ENCODE measurements around the gene ST8SIA6.
"Not testable (repeated sequence)": the region's sequence is repeated elsewhere in the genome, so short reads cannot be mapped to it uniquely, and the experiment has no call there.

The ST8SIA6 gene, protein sequence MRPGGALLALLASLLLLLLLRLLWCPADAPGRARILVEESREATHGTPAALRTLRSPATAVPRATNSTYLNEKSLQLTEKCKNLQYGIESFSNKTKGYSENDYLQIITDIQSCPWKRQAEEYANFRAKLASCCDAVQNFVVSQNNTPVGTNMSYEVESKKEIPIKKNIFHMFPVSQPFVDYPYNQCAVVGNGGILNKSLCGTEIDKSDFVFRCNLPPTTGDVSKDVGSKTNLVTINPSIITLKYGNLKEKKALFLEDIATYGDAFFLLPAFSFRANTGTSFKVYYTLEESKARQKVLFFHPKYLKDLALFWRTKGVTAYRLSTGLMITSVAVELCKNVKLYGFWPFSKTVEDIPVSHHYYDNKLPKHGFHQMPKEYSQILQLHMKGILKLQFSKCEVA

DNA sequence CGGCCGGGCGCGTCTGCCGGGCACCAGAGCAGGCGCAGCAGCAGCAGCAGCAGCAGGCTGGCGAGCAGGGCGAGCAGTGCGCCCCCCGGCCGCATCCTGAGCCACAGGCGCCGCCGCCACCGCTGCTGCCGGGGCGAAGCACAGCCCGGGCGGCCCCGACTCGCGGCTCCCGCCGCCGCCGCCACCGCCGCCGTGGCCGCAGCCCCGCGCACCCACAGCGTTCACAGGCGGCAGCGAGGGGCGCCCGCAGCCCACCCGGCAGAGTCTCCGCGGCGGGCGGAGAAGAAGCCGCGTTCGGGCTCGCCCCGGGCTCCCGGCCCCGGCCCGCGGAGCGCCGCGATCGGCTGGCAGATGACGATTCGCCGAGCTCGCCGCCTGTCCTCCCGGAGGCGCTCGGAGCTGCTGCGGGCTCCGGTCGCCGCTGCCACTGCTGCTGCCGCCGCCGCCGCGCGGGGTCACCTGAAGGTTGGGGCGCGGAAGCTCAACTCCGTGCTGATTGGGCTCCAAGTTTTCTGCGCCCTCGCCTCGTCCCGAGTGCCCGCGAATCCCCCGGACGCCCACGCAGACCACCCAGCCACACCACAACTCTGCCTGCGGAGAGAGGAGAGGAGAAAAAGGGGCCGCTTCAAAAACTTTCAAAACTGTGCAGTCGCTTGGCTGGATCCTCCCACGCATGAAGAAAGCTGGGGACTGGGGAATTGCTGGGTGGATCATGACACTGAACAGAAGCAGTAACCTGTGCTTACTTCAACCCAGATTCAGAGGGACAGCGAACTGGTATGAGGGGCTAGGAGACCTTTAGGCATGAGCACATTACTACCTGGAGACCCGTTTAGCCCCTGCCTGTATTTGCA is at the start of gene ST8SIA6:
TSS of gene ST8SIA6 (minus strand) at position 435 of the 854 bp plus-strand sequence. CDS start at position 95, 340 bp downstream.
- DNase-seq (ENCODE audit: low read depth, low spot score): no peak

DNA sequence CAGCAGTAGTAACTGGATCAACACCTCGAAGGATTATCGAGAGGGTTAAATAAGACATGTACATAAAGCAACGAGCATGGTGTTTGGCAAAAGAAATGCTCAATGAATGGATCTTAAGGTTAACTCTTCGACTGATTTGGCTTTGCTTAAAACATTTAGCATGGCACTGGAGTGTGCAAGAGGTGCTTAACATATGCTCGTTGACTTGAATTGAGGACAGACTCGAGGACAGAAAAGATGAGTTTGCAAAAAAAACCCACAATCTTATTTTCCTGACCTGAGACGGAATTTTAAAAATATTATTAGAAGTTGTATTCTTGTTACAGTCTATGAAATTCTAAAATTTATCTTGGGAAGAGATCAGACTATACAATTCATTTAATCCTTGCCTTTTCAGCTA is 49.4 kb upstream of the ST8SIA6 start:
- no peak for DNase-seq (ENCODE audit: low read depth, low spot score)

DNA sequence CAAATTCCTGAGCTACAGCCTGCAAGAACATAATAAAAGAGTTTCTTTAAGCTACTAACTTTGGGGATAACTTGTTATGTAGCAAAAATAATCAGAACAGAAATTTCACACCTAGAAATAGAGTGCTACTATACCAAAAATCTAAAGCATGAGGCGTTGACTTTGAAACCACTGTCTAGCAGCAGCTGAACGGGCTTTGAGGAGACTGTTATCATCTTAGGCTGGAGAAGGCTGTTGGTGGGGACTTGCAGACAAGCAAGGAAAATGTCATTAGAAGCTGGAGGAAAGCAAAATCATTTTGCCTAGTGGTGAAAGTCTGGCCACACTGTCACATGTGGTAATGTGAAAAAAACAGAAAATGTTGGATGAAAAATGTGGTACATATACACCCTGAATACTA is 48.4 kb upstream of the ST8SIA6 start:
- DNase-seq (ENCODE audit: low read depth, low spot score): no peak

DNA sequence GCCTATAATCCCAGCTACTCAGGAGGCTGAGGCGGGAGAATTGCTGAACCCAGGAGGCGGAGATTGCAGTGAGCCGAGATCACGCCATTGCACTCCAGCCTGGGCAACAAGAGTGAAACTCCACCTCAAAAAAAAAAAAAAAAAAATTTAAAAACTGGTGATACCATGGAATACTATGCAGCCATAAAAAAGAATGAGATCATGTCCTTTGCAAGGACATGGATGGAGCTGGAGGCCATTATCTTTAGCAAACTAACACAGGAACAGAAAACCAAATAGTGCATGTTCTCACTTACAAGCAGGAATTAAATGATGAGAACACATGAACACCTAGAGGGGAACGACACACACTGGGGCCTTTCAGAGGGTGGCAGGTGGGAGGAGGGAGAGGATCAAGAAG is 44.6 kb upstream of the ST8SIA6 start:
- not testable (repeated sequence) for DNase-seq (ENCODE audit: low read depth, low spot score)

DNA sequence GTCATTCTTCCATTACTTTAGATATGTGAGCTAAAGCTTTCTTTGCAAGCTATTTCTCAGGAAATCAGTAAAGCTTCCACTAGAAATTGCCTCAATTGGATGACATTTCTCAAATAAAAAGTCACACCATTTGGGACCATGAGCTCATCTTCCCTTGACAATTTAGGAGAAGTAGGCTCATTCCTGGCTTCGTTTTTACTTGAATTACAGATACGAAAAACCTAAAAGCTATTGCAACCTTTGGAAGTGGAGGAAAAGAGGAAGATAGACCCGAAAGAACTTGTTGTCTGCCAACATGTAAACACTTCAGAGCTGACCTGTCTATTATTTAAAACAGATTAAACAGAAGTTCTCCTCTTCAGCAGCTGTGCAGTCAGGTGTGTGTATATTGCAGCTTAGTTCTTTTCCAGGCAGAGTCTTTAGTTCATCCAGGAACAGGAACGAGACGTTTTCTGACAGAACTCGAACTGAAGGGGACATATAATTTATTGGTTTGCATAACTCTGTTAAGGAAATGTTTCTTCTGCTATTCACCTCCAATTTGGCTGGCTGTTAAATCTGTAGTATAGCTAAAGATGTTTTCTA is 43.1 kb upstream of the ST8SIA6 start:
- DNase-seq (ENCODE audit: low read depth, low spot score): no peak

DNA sequence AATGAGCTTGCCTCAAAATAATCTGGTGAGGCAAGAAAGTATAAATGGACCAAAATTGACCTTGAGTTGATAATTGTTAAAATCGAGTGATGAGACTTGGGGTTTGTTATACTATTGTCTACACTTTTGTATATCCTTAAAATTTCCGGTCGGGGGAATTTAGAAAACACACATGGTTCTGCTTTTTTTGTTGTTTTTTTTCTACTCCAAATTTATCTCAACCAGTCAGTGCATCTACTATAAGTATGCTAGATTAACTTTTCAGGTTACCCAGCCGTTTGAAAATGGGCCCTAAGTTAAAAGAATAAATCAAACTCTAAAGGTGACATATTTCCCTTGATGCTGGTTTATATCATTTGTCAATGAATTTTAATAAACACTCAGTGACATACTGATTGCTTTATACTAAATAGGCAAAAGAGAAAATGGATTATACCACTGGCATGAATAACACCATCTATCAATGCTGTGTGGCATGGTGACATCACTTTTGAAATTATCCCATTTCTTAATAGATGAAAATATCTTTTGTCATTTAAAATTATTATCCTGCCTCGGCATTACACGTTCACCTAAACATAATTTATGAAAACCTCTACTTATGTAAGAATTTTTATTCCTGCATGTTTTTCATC is 40.3 kb upstream of the ST8SIA6 start:
- no peak for DNase-seq (ENCODE audit: low read depth, low spot score)

DNA sequence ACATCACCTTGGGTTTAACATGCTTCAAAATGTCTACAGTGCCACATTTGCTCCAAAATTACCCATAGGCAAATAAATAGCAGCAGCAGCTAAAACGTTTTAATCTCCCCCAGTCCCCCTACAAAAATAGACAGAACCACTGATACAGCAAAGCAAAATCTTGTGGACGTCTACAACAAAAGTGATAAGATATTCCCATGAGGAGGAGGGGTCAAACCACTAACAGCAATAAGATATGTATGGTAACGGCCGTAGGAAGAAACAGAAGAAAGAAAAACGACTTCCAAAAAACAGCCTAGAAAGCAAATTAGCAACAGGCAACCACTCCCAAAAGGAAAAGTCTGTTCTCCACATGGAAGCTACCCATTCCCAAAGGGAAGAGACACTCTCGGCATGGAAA is 34.5 kb upstream of the ST8SIA6 start:
- DNase-seq (ENCODE audit: low read depth, low spot score): no peak

DNA sequence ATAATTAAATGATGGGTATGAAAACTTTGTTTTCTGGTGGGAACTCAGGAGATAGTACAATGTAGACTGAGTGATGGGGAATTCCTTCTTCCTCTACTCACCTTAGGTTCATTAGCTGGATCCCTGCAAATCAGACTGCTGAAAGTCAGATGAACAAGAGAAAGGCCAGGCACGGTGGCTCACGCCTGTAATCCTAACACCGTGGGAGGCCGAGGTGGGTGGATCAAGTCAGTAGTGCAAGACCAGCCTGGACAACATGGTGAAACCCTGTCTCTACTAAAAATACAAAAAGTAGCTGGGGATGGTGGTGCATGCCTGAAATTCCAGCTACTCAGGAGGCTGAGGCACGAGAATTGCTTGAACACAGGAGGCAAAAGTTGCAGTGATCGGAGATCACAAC is 28.7 kb upstream of the ST8SIA6 start:
- no peak for DNase-seq (ENCODE audit: low read depth, low spot score)

DNA sequence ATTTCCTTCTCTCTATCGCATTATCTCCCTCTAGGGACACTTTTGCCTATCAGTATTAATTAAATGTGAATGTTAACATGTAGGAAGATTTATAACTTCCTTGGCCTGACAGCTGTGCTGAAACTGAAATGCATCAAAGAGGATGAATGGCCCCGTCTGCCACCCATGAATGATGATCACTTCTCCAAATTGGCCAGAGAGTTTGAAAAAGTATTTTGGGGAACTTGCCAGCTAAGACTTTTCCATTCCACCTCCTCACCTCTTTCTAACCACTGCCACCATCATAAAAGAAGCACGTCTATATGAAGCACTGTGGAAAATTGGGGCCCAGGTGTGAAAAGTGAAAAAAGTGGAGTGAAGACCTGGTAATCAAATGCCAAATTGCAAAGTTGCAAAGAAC is 25.4 kb upstream of the ST8SIA6 start:
- no peak for DNase-seq (ENCODE audit: low read depth, low spot score)

DNA sequence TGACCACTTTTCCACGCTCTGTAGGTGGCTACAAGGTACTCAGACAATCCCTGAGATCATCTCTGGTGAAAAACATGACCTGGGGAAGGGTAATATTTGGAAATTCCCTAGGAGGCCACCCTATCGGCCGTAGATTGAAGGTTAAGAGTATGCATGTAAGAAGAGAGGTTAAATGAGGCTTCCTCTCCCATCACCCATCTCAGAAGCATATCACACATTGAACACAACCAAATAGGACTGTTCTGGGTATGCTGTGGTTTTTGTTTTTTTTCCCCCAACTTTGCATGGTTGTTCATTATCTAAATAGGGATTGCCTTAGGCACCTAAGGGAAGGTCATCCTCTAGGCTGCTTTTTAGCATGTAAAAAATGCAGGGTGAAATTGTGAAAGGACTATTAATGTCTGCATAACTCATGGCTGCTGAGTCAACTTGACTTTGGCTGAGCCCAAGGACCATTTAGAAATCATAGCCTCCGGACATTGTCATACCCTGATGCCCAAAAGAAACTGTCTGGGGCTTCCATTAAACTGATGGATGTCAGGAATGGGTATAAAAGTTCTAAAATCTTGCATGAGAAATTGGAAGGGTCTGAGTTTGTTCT is 24.7 kb upstream of the ST8SIA6 start:
- no peak for DNase-seq (ENCODE audit: low read depth, low spot score)

DNA sequence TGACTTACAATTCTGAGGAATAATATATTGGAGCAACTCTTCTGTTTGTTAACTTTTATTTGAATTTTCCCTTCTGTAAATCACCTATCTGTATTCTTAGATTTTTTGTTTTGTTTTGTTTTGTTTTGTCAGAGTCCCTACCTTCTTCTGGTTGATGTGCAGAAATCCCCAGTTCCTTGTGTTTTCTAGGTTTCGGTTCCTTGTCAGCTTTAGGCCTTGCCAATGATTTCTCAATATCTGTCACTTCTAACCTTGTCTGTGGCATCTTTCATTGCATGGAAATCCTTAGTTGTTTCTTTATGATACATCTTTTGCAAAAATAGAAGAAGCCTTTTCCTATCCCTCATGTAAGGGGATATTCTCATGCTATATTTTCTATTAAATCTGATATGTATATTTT is 21.7 kb upstream of the ST8SIA6 start:
- DNase-seq (ENCODE audit: low read depth, low spot score): no peak

DNA sequence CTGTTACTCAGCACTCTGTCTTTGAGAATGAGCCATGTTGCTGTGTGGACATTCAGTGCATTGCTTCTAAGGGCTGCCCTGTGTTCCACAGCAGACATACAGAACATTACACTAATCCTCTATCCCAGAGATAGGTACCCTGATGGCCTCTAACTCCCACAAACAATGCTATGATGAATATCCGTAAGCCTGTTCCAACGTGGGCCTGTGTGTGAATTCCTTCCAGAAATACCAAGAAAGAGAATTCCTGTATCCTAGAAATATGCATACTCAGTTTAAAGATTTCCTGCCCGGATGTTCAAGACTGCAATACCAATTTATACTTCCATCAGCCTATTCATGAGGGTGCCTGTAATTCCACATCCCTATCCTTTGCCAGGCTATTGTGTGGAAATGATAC is 21.3 kb upstream of the ST8SIA6 start:
- DNase-seq (ENCODE audit: low read depth, low spot score): no peak

DNA sequence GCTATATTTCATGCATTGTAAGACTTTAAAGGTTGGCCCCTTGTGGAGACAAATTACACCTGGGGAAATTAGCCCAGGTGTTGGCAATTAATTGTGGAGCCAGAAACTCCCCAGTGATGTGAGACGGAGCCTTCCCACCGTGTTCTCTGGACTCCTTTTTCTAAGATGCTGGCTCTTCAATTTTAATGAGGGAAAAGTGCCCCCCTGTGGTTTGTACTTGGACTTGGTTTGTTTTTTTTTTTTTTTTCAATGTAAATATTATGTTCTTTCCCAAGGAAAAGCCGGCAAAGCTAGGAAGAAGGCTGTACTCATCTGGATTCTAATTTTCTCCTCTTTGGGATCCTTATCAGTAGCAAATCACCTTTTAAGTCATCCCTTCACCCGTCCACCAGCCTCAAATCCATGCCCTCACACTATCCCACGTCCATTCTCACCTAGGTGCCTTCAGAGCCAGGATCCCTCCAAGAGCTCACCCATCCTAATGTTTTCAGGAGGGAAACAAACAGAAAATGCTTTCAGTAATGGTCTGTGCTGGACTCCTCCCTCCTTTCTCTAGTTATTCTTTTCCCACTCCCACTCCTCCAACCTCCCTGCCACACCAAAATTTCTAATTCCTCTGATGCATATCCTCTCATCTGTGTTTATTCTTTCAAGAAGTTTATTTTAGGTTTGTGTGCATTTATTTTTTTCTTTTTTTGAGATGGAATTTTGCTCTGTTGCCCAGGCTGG is 20.4 kb upstream of the ST8SIA6 start:
- no peak for DNase-seq (ENCODE audit: low read depth, low spot score)

DNA sequence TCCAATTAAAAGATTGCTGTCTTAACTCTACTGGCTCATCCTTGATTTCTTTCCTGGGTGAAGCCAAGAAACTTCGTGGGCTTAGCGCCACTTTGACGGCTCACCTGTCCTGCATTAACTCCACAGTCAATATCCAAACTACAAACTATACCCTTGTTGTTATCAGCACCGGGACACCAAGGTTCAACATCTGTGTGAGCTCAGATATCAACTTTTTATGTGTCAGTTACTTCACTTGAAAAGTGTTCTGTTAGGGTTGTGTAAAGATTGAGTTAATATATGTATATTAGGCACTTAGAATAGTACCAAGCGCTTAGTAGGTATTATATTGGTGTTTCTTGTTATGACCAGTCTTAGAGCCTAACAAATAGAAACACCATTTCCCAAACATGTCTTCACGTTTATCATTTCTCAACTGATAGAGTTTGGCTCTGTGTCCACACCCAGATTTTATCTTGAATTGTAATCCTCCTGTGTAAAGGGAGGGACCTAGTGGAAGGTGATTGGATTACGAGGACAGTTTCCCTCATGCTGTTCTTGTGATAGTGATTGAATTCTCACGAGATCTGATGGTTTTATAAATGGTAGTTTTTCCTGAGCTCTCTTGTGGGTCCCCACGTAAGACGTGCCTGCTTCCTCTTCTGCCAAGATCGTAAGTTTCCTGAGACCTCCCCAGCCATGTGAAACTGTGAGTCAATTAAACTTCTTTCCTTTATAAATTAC is 19.0 kb upstream of the ST8SIA6 start:
- DNase-seq (ENCODE audit: low read depth, low spot score): no peak

DNA sequence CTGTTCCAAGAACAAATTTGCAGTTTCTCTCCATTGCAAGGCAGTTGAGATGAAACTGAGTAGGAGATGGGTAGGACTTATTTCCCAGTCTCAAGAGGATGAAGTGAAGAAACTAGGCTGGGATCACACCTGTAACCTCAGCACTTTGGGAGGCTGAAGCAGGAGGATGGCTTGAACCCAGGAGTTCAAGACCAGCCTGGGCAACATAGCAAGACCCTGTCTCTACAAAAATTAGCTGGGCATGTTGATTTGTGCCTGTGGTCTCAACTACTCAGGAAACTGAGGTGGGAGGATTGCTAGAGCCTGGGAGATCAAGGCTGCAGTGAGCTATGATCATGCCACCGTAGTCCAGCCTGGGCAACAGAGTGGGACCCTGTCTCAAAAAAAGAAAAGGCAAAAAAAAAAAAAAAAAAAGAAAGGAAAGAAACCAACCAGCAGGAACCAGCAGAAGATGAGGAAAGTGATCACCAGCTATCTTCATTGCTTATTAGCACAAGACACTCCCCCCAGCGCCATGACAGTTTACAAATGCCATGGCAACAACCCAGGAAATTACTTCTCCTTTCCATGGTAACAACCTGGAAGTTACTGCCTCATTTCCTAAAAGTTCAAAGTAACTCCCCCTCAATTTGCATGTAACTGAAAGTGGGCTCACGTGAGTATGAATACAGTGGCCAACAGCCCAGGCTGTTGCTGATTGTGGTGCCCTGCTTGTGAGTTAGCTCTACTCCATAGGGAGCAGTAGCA is 18.3 kb upstream of the ST8SIA6 start:
- DNase-seq (ENCODE audit: low read depth, low spot score): no peak

DNA sequence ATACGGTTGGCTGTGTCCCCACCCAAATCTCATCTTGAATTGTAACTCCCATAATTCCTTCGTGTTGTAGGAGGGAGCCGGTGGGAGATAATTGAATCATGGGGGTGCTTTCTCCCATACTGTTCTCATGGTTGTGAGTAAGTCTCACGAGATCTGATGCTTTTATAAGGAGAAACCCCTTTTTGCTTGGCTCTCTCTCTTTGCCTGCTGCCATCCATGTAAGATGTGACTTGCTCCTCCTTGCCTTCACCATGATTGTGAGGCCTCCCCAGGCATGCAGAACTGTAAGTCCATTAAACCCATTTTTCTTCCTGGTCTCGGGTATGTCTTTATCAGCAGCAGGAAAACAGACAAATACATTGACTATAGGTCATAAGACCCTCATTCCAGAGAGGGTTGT is 15.9 kb upstream of the ST8SIA6 start:
- DNase-seq (ENCODE audit: low read depth, low spot score): no peak

DNA sequence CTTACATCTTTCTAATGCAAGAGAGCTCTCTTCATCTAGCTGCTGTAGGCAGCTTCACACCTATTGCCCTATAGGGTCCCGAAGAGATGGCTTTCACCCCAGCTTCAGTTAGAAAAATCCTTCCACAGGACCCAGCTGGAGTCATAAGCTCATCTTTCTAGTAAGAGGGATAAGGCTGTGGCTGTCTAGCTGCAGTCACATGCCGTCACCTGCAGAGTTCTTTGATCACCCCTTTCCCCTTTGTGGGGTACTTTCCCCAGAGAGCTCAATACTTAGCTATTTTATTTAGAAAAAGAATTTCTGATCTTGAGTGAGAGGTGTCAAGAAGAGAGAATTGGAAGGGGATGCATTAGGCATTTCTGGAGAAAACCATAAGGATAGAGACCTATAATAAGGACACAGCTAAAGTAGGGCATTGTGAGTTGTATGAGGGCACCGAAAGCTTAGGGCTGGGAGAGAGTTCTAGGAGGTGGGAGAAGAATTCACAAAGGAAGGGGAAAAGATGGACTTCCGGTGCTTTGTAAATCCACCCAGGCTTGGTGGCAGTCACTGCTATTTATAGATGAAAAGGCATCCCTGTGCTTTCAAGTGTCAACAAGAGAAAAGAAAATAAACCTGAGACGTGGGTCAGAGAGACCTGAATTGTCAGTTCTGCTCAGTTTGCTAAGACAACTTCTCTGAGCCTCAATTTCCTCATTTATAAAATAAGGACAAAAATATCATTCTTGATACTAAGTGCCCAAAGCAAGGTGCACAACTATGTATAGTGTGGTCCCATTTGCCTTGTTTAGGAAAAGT is 11.1 kb upstream of the ST8SIA6 start:
- DNase-seq (ENCODE audit: low read depth, low spot score): no peak

DNA sequence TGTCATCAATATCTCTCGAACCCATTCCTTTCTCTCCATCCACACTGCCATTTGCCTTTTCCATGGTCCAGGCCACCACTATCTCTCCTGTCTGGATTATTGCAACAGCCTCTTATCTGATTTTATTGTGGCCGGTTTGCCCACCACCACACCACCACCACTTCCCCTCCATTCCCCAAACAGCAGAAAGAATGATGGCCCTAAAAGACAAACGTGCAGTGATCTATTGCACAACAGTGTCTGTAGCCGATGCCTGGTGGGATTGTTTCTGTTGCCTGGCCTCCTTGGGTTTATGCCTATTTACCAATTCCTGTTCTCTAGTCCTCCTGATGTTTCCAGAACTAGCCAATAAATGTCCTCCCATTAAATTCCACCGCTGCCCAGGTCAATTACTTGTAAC is 10.2 kb upstream of the ST8SIA6 start:
- no peak for DNase-seq (ENCODE audit: low read depth, low spot score)

DNA sequence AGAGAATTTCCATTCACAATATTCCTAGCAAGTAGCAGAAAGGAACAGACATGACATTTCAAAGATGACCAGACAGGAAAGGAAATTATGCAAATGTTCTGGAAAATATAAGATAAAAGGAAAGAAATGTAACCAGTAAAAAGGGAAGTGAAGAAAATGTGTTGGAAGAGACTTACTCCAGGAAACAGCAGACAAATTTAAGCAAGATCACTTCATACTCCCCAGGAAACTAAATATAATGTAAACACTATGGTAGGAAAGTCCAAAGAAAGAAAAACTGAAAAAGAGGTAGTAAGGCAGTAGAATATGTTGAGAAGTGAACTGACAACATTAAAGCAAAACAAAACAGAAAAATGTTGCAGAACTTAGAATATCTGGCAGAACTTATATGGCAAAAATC is 6.4 kb upstream of the ST8SIA6 start:
- DNase-seq (ENCODE audit: low read depth, low spot score): no peak

Measured in activated CD4-positive, CD25-positive, alpha-beta regulatory T cell treated with anti-CD3 and anti-CD28 coated beads, Interleukin-2, amount 50 U/mL, for 16 hours (primary cell).